SHP77 (cell line): Measurements from ENCODE around the gene ZCCHC9.
"Not testable (repeated sequence)": the region's sequence is repeated elsewhere in the genome, so short reads cannot be mapped to it uniquely, and the experiment has no call there.

Experiments
- DNase-seq, 2 experiments: peaks; one replicate each; lab custom pipeline; 2025; lab: John Stamatoyannopoulos, UW

ZCCHC9 gene

GRCh38 chr5:81308836-81309235 lies 7.4 kb downstream of the ZCCHC9 start:
- DNase-seq = no peak

GRCh38 chr5:81310402-81311063 lies 9.1 kb downstream of the ZCCHC9 start:
- no peak for DNase-seq

- DNase-seq = no peak
These were observed 11.9 kb downstream of the ZCCHC9 start for GRCh38 chr5:81313278-81313677.

GRCh38 chr5:81313686-81314085 lies 12.3 kb downstream of the ZCCHC9 start:
- DNase-seq = no peak

- no peak for DNase-seq
These were observed 13.2 kb downstream of the ZCCHC9 start for GRCh38 chr5:81314581-81314980.

GRCh38 chr5:81315336-81315735 lies 13.9 kb downstream of the ZCCHC9 start:
- DNase-seq = no peak

GRCh38 chr5:81315830-81316229 lies 14.4 kb downstream of the ZCCHC9 start:
- no peak for DNase-seq

GRCh38 chr5:81316571-81316970 lies 15.2 kb downstream of the ZCCHC9 start:
- DNase-seq = no peak

- no peak for DNase-seq
These were observed 16.1 kb downstream of the ZCCHC9 start for GRCh38 chr5:81317536-81317935.

- DNase-seq = no peak
These were observed 25.2 kb downstream of the ZCCHC9 start for GRCh38 chr5:81326554-81326953.

GRCh38 chr5:81334304-81335061 lies 33.1 kb downstream of the ZCCHC9 start:
- DNase-seq = no peak

- no peak for DNase-seq
These were observed 34.6 kb downstream of the ZCCHC9 start for GRCh38 chr5:81335946-81336345.

- no peak for DNase-seq
These were observed 35.2 kb downstream of the ZCCHC9 start for GRCh38 chr5:81336556-81336955.

GRCh38 chr5:81337803-81338202 lies 36.4 kb downstream of the ZCCHC9 start:
- no peak for DNase-seq

GRCh38 chr5:81338213-81338612 lies 36.8 kb downstream of the ZCCHC9 start:
- DNase-seq = not testable (repeated sequence)

GRCh38 chr5:81344736-81345135 lies 43.3 kb downstream of the ZCCHC9 start:
- no peak for DNase-seq

- DNase-seq = no peak
These were observed 44.1 kb downstream of the ZCCHC9 start for GRCh38 chr5:81345411-81346003.

- no peak for DNase-seq
These were observed 47.8 kb downstream of the ZCCHC9 start for GRCh38 chr5:81349161-81349560.

- no peak for DNase-seq
These were observed 49.1 kb downstream of the ZCCHC9 start for GRCh38 chr5:81350507-81350906.

- no peak for DNase-seq
These were observed 51.8 kb downstream of the ZCCHC9 start for GRCh38 chr5:81353189-81353588.

- DNase-seq = no peak
These were observed 52.7 kb downstream of the ZCCHC9 start for GRCh38 chr5:81354093-81354492.

- no peak for DNase-seq
These were observed 54.2 kb downstream of the ZCCHC9 start for GRCh38 chr5:81355291-81356251.
